ENCODE data around the gene ACBD3.

GRCh38 chr1:226123591-226124471, 62.7 kb downstream of the ACBD3 start:
- TF ChIP-seq RFX5 (IDR thresholded peaks at IDR 0.05; ENCODE audit: borderline replicate concordance, low read depth, low read length) (no peak), CREB1 (IDR thresholded peaks at IDR 0.05) (no peak), CEBPB (IDR thresholded peaks at IDR 0.05; ENCODE audit: low read depth, low read length) (no peak), SIRT6 (IDR thresholded peaks at IDR 0.05; ENCODE audit: low read length) (no peak), ATF3 (IDR thresholded peaks at IDR 0.05; ENCODE audit: insufficient read depth, low read depth, low read length) (no peak)
